Activated CD4-positive, alpha-beta T cell treated with anti-CD3 and anti-CD28 coated beads, Interleukin-2, Interleukin-6, amounts not matched to agents 100 ng/mL and 50 ng/mL, durations not matched to agents 16 hours and 8 hours (primary cell): Measurements from ENCODE around the gene TMEM174.

Experiments used
- DNase-seq: peaks from one replicate; pipeline ENCODE4 v3.0.0-alpha.2; 2020

TMEM174 gene

DNA sequence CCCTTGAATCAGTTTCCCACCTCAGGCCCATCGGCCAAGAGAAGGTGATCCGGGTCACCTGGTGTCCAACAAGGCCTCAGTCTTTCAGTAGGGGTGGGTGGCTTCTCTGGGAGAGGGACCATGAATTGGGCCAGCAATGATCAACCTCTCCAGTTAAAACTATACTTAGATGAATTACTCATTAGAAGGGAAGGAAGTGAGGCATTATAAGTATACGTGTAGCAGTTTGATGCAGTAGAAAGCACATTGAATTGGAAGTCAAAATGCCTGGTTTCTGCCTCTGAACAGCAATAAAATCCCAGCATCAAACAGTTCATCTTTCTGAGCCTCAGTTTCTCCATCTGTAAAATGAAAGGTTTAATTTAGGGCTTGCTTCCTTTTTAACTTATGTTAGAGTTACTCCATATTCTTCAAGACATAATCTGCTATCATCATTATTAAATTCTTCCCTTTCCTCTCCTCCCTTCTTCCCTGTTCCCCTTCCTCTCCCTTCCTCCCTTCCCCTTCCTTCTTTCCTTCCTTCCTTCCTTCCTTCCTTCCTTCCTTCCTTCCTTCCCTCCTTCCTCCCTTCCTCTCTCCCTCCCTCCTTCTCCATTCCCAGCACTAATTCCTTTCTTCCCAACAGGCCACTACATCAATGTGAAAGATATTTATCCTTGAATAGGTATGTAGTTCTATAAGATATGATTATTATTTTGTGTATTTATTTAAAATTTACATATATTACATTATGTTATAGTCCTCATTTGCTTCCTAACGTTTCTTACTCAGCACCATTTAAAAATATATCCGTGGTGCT is 18.6 kb upstream of the TMEM174 start:
- no peak for DNase-seq

- DNase-seq = no peak
Measured at GRCh38 chr5:73155271-73156222, 17.4 kb upstream of the TMEM174 start.

- no peak for DNase-seq
Measured at GRCh38 chr5:73157414-73158303, 15.3 kb upstream of the TMEM174 start.

DNA sequence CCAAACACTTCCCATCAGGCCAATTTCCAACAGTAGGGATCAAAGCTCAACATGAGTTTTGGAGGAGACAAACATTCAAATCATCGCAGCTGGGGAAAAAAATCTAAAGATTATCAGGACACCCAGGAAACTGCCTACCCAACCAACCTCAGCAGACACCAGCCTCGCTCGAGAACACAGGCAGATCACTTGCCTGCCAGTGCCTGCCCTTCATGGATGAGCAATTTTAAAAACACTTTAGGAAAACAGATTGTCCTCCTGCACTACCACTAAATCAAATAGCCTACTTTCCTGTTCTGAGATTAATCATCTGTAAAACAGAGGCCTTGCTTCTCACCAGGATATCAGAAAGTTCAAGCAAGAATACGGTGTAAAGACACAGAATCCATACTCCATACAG is 14.7 kb upstream of the TMEM174 start:
- no peak for DNase-seq

- peak; percentile 87 for DNase-seq
Measured at GRCh38 chr5:73160239-73160671, 12.7 kb upstream of the TMEM174 start.

GRCh38 chr5:73170522-73170921 is 2.5 kb upstream of the TMEM174 start:
- peak; percentile 45 for DNase-seq

- DNase-seq = no peak
Measured at GRCh38 chr5:73171495-73171894, 1.5 kb upstream of the TMEM174 start.

GRCh38 chr5:73174100-73174815 is 1.3 kb downstream of the TMEM174 start:
- DNase-seq = no peak

DNA sequence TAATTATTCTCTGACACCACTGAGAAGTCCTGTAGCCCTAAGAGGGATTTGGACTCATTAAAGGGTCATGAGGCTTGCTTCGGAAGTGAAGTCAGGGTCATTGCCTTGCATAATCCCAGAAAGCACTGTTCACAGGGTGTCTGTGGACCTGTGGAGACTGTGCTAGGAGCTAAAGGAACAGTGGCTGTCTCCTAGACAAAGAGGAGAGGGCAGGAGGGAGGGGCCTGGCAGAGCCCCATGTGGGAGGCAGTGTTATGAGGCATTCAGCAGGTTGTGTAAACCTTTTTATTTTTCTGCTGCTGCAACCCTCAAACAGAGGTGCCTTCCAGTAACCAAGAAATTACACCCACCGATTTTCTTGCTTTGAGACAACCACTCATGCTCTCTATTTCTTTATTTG is 3.3 kb downstream of the TMEM174 start:
- DNase-seq = no peak

- peak; percentile 7 for DNase-seq
Measured at GRCh38 chr5:73178265-73178664, 5.3 kb downstream of the TMEM174 start.

DNA sequence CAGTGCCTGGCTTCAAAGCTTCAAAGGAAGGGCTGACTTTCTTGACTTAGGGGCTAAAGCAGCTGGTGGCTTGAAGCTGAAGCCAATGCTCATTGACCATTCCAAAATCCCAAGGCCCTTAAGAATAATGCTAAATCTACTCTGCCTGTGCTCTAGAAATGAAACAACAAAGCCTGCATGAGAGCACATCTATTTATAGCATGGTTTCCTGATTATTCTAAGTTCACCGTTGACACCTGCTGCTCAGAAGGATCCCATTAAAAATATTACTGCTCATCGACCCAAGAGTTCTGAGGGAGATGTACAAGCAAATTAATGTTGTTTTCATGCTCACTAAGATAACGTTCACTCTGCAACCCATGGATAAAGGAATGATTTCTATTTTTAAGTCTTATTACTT is 6.7 kb downstream of the TMEM174 start:
- no peak for DNase-seq

GRCh38 chr5:73180566-73180965 is 7.6 kb downstream of the TMEM174 start:
- no peak for DNase-seq

- no peak for DNase-seq
Measured at GRCh38 chr5:73182307-73182706, 9.3 kb downstream of the TMEM174 start.

GRCh38 chr5:73183000-73183399 is 10.0 kb downstream of the TMEM174 start:
- DNase-seq = no peak

DNA sequence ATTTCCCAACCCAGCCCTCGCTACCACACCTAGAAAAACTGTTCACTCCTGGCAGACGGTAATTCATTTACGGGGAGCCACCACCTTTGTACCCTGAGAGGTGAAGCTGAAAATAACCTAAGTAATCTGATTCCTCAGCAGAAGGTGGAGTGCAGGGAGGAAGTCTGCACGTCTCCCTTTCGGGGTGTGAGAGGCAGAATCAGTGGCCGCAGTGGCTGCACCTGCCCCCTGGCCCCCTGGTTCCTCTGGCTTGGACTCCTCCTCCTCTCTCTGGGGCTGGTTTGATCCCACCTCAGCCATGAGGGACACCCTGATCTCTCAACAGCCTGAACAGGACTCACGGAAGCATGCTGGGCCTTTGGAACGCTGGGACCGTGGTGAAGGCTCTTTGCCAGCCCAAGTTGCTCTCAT is 10.5 kb downstream of the TMEM174 start:
- DNase-seq = no peak

GRCh38 chr5:73186976-73187375 is 14.0 kb downstream of the TMEM174 start:
- no peak for DNase-seq

- no peak for DNase-seq
Measured at GRCh38 chr5:73188764-73189531, 16.0 kb downstream of the TMEM174 start.

GRCh38 chr5:73189871-73190376 is 16.9 kb downstream of the TMEM174 start:
- no peak for DNase-seq

GRCh38 chr5:73192370-73192769 is 19.4 kb downstream of the TMEM174 start:
- DNase-seq = no peak

- no peak for DNase-seq
Measured at GRCh38 chr5:73193592-73193991, 20.6 kb downstream of the TMEM174 start.

DNA sequence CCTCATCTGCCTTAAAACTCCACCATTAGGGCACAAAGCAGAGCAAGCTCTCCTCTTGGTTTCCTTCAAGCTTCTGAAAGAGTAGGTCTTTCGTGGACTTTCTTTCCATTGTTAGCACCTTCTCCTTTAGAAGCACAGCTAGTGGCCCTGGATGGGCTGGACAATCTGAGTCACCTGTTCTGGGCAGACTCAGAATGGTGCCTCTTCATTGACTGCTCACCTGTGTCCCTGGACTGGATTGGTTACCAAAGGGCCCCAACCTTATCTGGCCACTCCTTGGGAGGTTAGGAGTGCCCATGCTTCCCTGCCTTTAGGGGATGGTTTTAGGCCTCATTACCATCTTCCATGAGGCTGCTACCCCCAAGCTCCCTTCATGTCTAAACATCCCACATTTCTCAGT is 23.2 kb downstream of the TMEM174 start:
- no peak for DNase-seq
